Thyroid gland (tissue), 4 donors: ENCODE data around the gene ZNF18. TPM values are rescaled to one million over a fixed set of nuclear protein-coding genes. Genes with fewer than 3 reads are reported as not detected.
"Not testable (repeated sequence)": the region's sequence is repeated elsewhere in the genome, so short reads cannot be mapped to it uniquely, and the experiment has no call there.

Experiments used
- DNase-seq, 2 donors: peaks; one replicate each; pipeline ENCODE4 v3.0.0-alpha.2; 2019
- H3K27ac ChIP-seq, 3 donors: fragments of 200-600 bp; sonication (generic); 1 replicate in 2 of 3; 2 replicates in 1 of 3; pipeline ENCODE4 v1.5.1; 2016 to 2019; ENCODE audit warnings: mild to moderate bottlenecking in 1 of 3, moderate library complexity in 1 of 3
- H3K27me3 ChIP-seq: fragments of 200-600 bp; sonication (generic); one replicate; pipeline ENCODE4 v1.5.1; 2019
- H3K36me3 ChIP-seq, 2 donors: fragments of 200-600 bp; sonication (generic); one replicate each; pipeline ENCODE4 v1.5.1; 2016 to 2019
- H3K4me1 ChIP-seq, 2 donors: fragments of 200-600 bp; sonication (generic); one replicate each; pipeline ENCODE4 v1.5.1; 2017 to 2019
- H3K4me3 ChIP-seq, 3 donors: fragments of 200-600 bp; sonication (generic); replicated peaks in 1 of 3; 1 replicate in 2 of 3; 2 replicates in 1 of 3; pipeline ENCODE4 v1.5.1; 2016; ENCODE audit warnings: mild to moderate bottlenecking in 1 of 3
- H3K9me3 ChIP-seq: fragments of 200-600 bp; sonication (generic); one replicate; pipeline ENCODE4 v1.5.1; 2017
- POLR2A ChIP-seq, 2 donors: fragments of 450-650 bp; IDR thresholded peaks; one replicate each; pipeline ENCODE4 v1.6.1; 2017; ENCODE audit warnings: antibody characterized with exemption in 2 of 2, mild to moderate bottlenecking in 2 of 2, moderate library complexity in 1 of 2
- WGBS, 2 donors: methylation state at CpG; one replicate each; pipeline ENCODE4 v1.1.5; 2017; 5-methylcytosine and 5-hydroxymethylcytosine counted together
- intact Hi-C: fragments of 100-400 bp; cut with DNase I; formaldehyde crosslinking; loops from one replicate; pipeline ENCODE4 v1.15.1; 2023
- total RNA-seq, 4 donors: library from RNA; depleted of rRNA; stranded (reverse); fragments of >200 nt; gene quantifications; one replicate each; pipeline ENCODE4 v1.2.3, GENCODE V29; 2016
- TF ChIP-seq, protein P1 (sequence below), 6 experiments: fragments of 200-600 bp in 3 of 6; fragments of 450-650 bp in 3 of 6; sonication (generic) in 3 of 6; IDR thresholded peaks; one replicate each; pipeline ENCODE4 v1.5.1; 2016 to 2019; ENCODE audit warnings: antibody characterized with exemption in 6 of 6, mild to moderate bottlenecking in 2 of 6, inconsistent platforms in 1 of 6, moderate library complexity in 1 of 6

Gene ZNF18
- total RNA-seq, 4 donors from 2014 or later, result 6.5 to 14.6 (median 8.6) TPM

GRCh38 chr17:11979795-11980194, 17.5 kb downstream of the ZNF18 start:
- H3K4me3 ChIP-seq, result no peak overlapping the region
- H3K27ac ChIP-seq, result no peak overlapping the region
- H3K9me3 ChIP-seq, result no peaks in the 10 kb centered on the region
- DNase-seq, result no peak
- H3K4me1 ChIP-seq, result no peaks in the 10 kb centered on the region
- no peak for TF ChIP-seq POLR2A (IDR thresholded peaks at IDR 0.05)
- TF ChIP-seq, protein P1, sequence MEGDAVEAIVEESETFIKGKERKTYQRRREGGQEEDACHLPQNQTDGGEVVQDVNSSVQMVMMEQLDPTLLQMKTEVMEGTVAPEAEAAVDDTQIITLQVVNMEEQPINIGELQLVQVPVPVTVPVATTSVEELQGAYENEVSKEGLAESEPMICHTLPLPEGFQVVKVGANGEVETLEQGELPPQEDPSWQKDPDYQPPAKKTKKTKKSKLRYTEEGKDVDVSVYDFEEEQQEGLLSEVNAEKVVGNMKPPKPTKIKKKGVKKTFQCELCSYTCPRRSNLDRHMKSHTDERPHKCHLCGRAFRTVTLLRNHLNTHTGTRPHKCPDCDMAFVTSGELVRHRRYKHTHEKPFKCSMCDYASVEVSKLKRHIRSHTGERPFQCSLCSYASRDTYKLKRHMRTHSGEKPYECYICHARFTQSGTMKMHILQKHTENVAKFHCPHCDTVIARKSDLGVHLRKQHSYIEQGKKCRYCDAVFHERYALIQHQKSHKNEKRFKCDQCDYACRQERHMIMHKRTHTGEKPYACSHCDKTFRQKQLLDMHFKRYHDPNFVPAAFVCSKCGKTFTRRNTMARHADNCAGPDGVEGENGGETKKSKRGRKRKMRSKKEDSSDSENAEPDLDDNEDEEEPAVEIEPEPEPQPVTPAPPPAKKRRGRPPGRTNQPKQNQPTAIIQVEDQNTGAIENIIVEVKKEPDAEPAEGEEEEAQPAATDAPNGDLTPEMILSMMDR (IDR thresholded peaks at IDR 0.05), result no peak
- H3K36me3 ChIP-seq, result peaks cover 16 to 18% of the 10 kb centered on the region in 2 donors
- 93 to 95% methylated on average over 3 of the region's 3 CpGs for WGBS, 2 donors
- no peaks in the 10 kb centered on the region for H3K27me3 ChIP-seq
- intact Hi-C loops, result no loop called here

GRCh38 chr17:11972741-11973140, 24.5 kb downstream of the ZNF18 start:
- H3K36me3 ChIP-seq, intact Hi-C loops, H3K27ac ChIP-seq, H3K27me3 ChIP-seq, H3K4me3 ChIP-seq, DNase-seq, H3K9me3 ChIP-seq, H3K4me1 ChIP-seq: not testable (repeated sequence)
- WGBS, 2 donors, result 94 to 97% methylated on average over 19 of the region's 19 CpGs

GRCh38 chr17:11969565-11969964, 27.7 kb downstream of the ZNF18 start:
- Histone ChIP-seq H3K9me3 (no peaks in the 10 kb centered on the region), H3K36me3 (no peaks in the 10 kb centered on the region), H3K27ac (no peak overlapping the region), H3K4me3 (no peak overlapping the region), H3K4me1 (no peaks in the 10 kb centered on the region), H3K27me3 (no peaks in the 10 kb centered on the region)
- intact Hi-C loops, result no loop called here
- TF ChIP-seq, protein P1 (IDR thresholded peaks at IDR 0.05), result no peak
- no peak for TF ChIP-seq POLR2A (IDR thresholded peaks at IDR 0.05)
- 82 to 93% methylated on average over 2 of the region's 2 CpGs for WGBS, 2 donors
- no peak for DNase-seq

DNA sequence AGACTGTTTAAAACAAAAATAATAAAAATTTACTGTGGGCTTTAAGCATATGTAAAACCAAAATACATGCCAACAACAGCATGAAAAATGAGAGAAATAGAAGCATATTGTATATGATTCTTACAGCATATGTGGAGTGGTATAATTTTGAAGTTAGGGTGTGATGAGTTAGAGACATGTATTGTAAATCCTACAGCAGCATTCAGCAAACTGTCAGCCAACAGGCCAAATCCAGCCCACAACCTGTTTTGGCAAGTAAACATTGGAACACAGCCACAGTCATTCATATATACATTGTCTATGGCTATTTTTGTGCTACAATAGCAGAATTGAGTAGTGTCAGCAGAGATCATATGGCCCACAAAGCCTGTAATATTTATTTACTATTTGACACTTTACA, 42.3 kb downstream of the ZNF18 start:
- no peak overlapping the region for H3K27ac ChIP-seq
- no peaks in the 10 kb centered on the region for H3K9me3 ChIP-seq
- DNase-seq, result no peak
- H3K4me3 ChIP-seq, result no peak overlapping the region
- no peaks in the 10 kb centered on the region for H3K27me3 ChIP-seq
- no peaks in the 10 kb centered on the region for H3K4me1 ChIP-seq
- no peaks in the 10 kb centered on the region for H3K36me3 ChIP-seq
- intact Hi-C loops, result no loop called here
- no peak for TF ChIP-seq POLR2A (IDR thresholded peaks at IDR 0.05)
- TF ChIP-seq, protein P1 (IDR thresholded peaks at IDR 0.05), result no peak

DNA sequence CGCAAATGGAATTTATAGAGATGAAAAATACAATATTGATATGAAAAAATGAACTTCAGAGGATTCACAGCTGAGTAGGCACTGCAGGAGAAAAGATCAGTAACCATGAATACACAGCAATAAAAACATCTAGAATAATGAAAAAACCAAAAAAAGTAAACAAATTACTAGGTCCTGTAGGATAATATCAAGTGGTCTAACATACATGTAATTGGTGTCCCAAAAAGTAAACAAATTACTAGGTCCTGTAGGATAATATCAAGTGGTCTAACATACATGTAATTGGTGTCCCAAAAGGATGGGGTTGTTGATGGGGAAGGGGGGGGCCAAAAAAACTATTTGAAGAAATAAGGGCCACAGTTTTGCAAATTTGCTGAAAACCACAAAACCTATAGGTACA, 43.4 kb downstream of the ZNF18 start:
- no peak for DNase-seq
- H3K4me3 ChIP-seq, result no peak overlapping the region
- no peaks in the 10 kb centered on the region for H3K4me1 ChIP-seq
- H3K36me3 ChIP-seq, result no peaks in the 10 kb centered on the region
- intact Hi-C loops, result no loop called here
- H3K9me3 ChIP-seq, result no peaks in the 10 kb centered on the region
- TF ChIP-seq, protein P1 (IDR thresholded peaks at IDR 0.05), result no peak
- H3K27ac ChIP-seq, result no peak overlapping the region
- no peaks in the 10 kb centered on the region for H3K27me3 ChIP-seq
- WGBS, 2 donors, result 98 to 99% methylated on average over 1 of the region's 1 CpG

DNA sequence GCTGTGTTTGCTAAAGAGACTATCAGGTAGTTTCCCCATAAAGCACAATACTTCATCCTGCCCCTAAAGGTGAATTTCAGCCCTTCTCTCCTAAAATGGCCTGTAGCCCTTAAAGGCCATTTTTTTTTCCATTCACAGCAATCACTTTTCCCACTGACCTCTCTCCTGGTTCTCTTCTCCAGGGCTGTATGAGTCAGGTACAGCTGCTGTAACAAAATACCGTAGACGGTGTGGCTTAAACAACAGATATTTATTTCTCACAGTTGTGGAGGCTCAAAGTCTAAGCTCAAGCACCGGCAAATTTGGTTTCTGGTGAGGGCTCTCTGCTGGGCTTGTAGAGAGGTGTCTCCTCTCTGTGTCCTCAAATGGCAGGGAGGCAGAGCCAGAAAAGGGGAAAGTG, 44.7 kb downstream of the ZNF18 start:
- no peak for TF ChIP-seq POLR2A (IDR thresholded peaks at IDR 0.05)
- TF ChIP-seq, protein P1 (IDR thresholded peaks at IDR 0.05), result no peak
- 98 to 99% methylated on average over 3 of the region's 3 CpGs for WGBS, 2 donors

More for the DNA sequence above, 44.7 kb downstream of the ZNF18 start:
- DNase-seq, result no peak
- intact Hi-C loops, result no loop called here
- no peaks in the 10 kb centered on the region for H3K9me3 ChIP-seq
- no peak overlapping the region for H3K4me3 ChIP-seq
- no peaks in the 10 kb centered on the region for H3K36me3 ChIP-seq
- no peaks in the 10 kb centered on the region for H3K4me1 ChIP-seq
- no peak overlapping the region for H3K27ac ChIP-seq
- H3K27me3 ChIP-seq, result no peaks in the 10 kb centered on the region
